Epidermal melanocyte (primary cell): Measurements from ENCODE around the gene APLN.

ENCODE experiments used
- DNase-seq: peaks from one replicate; pipeline ENCODE4 v3.0.0; 2011; ENCODE audit warnings: low spot score; ENCODE audit not compliant: insufficient read length

Gene APLN

DNA sequence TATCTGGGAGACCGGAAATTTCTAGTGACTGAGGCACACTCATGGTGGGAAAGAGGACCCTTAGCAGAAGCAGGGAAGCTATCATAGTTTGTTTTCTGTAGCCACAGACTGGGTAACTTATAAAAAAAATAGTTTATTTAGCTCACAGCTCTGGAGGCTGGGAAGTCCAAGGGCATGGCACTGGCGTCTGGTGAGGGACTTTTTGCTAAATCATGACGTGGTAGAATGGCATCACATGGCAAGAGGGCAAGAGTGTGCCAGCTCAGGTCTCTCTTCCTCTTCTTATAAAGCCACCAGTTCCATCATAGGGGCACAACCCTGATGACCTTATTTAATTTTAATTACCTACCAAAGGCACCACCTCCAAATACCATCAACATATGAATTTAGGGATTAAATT is 13.3 kb downstream of the APLN start:
- DNase-seq = no peak

GRCh38 chrX:129640737-129641136 is 14.0 kb downstream of the APLN start:
- DNase-seq = no peak

DNA sequence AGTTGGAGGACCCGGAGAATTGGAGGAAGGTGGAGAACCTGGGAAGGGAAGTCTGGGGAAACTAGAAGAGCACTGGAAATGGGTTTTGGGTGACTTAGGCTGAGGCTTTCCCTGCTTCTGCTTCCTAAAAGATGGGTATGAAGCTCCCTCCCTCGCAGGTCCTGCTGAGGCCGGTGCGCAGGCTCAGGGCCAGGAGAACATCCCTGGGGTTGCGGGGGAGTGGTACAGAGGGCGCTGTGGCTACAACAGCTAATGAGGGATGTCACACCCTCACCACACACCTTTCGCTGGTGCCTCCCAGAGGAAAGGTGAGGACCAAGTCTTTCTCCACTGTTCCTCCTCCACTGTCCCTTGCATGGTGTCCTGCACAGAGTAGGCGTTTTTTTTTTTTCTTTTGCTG is 15.8 kb downstream of the APLN start:
- DNase-seq = no peak

GRCh38 chrX:129637217-129638109 is 17.3 kb downstream of the APLN start:
- DNase-seq = peak; percentile 39

DNA sequence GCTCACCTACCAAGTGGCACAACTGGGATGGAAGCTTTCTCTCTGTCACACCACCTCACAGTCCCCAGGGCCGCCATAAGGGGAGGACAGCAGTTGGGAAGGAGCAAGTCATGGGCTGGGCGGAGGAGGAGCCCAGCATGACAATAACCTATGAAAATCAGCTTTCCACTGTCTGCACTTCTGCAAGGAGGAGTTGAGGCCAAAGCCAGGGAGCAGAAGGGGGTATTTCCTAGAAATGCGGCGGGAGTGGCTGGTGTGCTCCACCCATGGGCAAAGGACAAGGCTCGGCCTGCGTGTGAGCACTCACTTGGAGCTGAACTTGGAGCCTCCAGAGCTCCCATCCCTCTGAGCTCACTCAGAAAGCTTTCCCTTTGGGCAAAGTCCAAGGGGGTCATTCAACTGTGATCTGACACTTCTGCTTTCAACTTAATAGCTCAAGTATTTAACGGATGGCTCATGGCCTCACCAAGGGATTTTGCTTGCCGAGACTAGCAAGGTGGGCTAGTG is 18.5 kb downstream of the APLN start:
- no peak for DNase-seq

DNA sequence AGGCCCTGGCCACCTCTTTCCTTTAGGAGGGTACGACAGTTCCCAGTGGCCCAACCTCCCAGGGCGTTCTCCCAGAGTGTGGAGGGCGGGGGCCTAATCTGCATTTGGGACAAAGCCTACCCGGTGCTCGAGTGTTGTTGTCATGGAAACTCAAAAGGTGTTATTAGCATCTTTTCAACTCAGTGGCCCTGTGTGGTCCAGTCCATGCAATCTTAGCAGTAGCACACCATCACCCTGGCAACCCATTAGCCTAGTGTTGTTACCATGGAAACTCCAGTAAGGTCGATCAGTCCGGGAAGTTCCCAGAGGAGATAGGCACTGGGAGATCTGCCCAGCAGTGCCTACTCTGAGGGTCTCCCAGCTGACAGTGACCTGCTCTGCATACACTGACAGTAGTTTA is 20.2 kb downstream of the APLN start:
- DNase-seq = no peak

- DNase-seq = no peak
Observed at GRCh38 chrX:129632443-129632842, 22.3 kb downstream of the APLN start.

GRCh38 chrX:129631849-129632248 is 22.9 kb downstream of the APLN start:
- no peak for DNase-seq

DNA sequence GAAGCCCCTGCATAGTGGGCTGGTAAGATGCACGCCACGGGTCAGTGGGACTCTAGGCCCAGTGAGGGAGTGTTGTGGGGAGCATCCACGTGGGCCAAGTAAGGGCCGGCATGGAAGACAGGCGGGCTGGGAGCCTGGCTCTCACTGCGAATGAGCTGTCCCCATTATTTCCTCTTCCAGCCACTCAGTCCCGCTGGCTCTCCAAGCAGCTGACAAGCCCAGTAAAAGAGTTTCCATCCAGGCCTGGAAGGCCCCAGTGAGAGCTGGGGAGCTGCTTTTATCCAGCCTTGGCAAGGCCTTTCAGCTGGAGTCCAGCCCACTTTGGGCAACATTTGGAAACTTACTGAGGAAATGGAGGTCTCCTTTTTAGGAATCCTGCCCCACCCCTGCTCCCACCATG is 24.9 kb downstream of the APLN start:
- no peak for DNase-seq

DNA sequence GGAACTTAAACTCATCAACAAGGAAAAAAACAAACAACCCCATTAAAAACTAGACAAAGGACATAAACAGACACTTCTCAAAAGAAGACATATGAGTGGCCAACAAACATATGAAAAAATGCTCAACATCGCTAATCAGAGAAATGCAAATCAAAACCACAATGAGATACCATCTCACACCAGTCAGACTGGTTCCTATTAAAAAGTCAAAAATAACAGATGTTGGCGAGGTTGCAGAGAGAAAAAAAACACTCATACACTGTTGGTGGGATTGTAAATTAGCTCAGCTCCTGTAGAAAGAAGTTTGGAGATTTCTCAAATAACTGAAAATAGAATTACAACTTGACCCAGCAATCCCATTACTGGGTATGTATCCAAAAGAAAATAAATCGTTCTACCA is 28.7 kb downstream of the APLN start:
- DNase-seq = no peak

DNA sequence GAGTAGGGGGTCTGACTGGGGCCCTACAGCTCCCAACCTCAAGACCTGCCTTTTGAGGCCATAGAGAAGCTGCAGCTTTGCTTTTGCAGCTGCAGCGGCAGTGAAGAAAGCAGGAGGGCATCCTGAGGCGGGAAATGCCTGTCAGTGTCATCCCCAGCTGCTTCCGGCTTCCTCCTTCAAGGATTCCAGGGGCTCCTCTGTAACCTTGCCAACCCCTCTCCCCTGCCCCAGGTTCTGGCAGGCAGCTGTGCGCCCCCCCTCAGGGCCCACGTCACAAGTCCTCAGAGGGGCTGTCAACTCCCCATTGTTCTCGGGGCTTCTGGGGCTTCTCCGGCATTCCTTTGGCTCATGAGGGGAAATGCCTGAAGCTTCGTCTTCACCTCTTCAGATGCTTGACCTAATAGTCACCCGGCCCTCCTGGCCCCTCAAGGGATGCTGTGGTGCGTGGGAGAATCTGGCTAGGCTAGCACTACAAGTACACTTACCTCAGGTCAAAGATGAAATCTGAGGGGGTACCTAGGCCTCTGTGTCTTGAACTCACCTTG is 31.9 kb downstream of the APLN start:
- DNase-seq = no peak

GRCh38 chrX:129618997-129619396 is 35.8 kb downstream of the APLN start:
- no peak for DNase-seq

DNA sequence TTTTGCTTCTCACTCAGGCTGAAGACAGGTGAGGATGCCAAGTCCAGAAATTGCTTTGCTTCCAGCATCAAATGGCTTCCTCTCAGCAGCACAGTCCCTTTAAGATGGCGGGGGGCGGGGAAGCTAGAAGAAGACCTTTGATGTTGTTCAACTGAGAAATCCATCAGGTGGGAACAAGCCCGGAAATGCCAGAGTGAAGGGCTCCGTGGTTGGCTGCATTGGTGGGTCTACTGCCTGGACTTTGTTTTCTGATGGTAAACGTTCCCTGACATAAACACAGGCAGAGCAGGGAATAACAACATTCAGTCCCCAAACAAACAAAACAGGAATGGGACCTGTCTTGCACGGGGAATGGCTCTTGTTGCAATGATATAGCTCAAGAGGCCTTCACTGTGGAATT is 37.3 kb downstream of the APLN start:
- no peak for DNase-seq

DNA sequence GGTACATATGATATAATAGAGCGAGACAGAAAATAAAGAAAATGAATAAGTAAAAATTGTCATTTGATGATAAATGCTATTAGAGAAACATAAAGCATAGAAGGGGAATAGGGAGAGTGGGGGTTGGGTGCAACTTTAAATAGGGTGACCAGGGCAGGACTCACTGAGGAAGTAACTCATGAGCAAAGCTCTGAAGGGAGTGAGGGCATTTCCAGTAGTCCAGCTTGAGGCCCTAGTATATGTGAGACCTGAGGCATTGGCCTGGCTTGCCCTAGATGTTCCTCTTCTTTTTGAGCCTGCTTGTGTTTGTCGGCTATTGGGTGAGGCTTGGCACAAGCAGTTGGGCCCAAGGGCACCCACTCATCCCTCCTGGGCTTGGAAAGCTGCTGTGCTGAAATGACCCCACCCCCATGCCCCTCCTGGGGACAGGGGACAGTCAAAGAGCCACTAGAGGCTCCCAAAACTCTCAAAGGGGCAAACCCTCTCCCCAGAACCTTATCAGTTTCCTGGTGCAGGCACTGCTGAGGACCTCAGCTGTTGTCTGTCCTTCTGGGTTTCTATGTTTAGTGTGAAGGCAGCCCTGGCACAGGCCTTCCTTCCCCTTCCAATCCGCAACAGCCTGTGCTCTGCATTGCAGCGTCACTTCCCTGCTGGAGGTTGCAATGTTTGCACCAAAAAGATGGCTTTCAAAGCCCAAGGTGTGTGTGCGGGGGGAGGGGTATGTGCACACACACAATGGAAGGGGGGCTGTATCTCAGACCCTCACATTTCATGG is 40.1 kb downstream of the APLN start:
- no peak for DNase-seq

- no peak for DNase-seq
Observed at GRCh38 chrX:129613596-129613995, 41.2 kb downstream of the APLN start.

DNA sequence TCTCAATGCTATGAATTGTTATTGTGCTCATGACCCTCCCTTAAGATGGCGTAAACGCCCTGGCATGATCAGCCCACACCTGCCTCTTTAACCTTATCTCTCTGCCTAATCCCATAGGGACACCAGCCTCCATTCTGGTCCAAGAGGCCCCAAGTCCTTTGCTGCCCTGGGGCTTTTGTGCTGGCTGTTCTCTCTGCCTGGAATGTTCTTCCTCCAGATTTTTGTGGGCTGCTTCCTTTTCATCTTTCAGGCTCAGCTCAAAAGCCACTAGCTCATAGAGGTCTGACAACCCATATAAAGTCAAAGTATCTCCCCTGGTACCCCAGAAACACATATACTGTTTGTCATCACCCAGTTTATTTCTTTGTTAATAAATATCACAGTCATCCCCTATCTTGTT is 42.4 kb downstream of the APLN start:
- no peak for DNase-seq

GRCh38 chrX:129609395-129609794 is 45.4 kb downstream of the APLN start:
- no peak for DNase-seq

GRCh38 chrX:129608496-129608895 is 46.3 kb downstream of the APLN start:
- DNase-seq = no peak

DNA sequence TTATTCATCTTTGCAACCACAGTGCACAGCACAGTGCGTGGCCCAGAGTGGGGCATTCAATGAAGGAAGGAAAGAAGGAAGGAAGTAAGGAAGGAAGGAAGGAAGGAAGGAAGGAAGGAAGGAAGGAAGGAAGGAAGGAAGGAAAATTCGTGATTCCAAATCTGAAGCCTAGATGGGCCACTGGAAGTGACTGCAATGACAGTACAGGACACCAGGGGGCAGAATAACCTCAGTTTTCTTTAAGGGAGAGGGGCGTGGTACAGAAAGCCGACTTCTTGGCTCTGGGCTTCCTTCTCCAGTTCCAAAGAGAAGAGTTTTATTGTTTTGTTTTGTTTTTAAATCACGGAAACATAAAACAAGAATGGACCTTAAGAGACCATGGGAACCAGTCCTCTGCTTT is 47.8 kb downstream of the APLN start:
- peak; percentile 31 for DNase-seq

- DNase-seq = peak; percentile 41
Observed at GRCh38 chrX:129600981-129601424, 53.8 kb downstream of the APLN start.

- no peak for DNase-seq
Observed at GRCh38 chrX:129599996-129600395, 54.8 kb downstream of the APLN start.

- no peak for DNase-seq
Observed at GRCh38 chrX:129599499-129599898, 55.3 kb downstream of the APLN start.
